HG02885 (cell line): ENCODE data around the gene CYTH1.
"Not testable (repeated sequence)": the region's sequence is repeated elsewhere in the genome, so short reads cannot be mapped to it uniquely, and the experiment has no call there.

Source experiments
- ATAC-seq: cut with Tn5 transposase; IDR thresholded peaks from one replicate; pipeline ENCODE4 v1.9.1; 2021; ENCODE audit warnings: mild to moderate bottlenecking; ENCODE audit not compliant: unreplicated experiment, poor library complexity

The CYTH1 gene

GRCh38 chr17:78765821-78766220 is 16.3 kb downstream of the CYTH1 start:
- ATAC-seq = no peak

- ATAC-seq = no peak
Measured at GRCh38 chr17:78764871-78765270, 17.2 kb downstream of the CYTH1 start.

GRCh38 chr17:78763561-78763960 is 18.5 kb downstream of the CYTH1 start:
- ATAC-seq = no peak

- ATAC-seq = no peak
Measured at GRCh38 chr17:78761789-78762406, 20.2 kb downstream of the CYTH1 start.

- no peak for ATAC-seq
Measured at GRCh38 chr17:78759969-78760352, 22.1 kb downstream of the CYTH1 start.

- ATAC-seq = no peak
Measured at GRCh38 chr17:78759203-78759968, 22.7 kb downstream of the CYTH1 start.

- no peak for ATAC-seq
Measured at GRCh38 chr17:78753316-78754250, 28.5 kb downstream of the CYTH1 start.

- ATAC-seq = no peak
Measured at GRCh38 chr17:78751447-78752161, 30.5 kb downstream of the CYTH1 start.

GRCh38 chr17:78751000-78751399 is 31.1 kb downstream of the CYTH1 start:
- not testable (repeated sequence) for ATAC-seq

GRCh38 chr17:78748730-78749317 is 33.2 kb downstream of the CYTH1 start:
- ATAC-seq = peak; percentile 57

- ATAC-seq = no peak
Measured at GRCh38 chr17:78748048-78748729, 33.9 kb downstream of the CYTH1 start.

- ATAC-seq = no peak
Measured at GRCh38 chr17:78747488-78747887, 34.6 kb downstream of the CYTH1 start.

GRCh38 chr17:78746949-78747269 is 35.2 kb downstream of the CYTH1 start:
- ATAC-seq = no peak

GRCh38 chr17:78746263-78746948 is 35.7 kb downstream of the CYTH1 start:
- ATAC-seq = no peak

- ATAC-seq = no peak
Measured at GRCh38 chr17:78745407-78746088, 36.5 kb downstream of the CYTH1 start.

GRCh38 chr17:78742901-78743300 is 39.2 kb downstream of the CYTH1 start:
- ATAC-seq = no peak

- ATAC-seq = no peak
Measured at GRCh38 chr17:78741644-78742284, 40.3 kb downstream of the CYTH1 start.
